Measurements from ENCODE around the gene EHMT1. TPM values are rescaled to one million over a fixed set of nuclear protein-coding genes. Genes with fewer than 3 reads are reported as not detected.

EHMT1 gene
- total RNA-seq, 2 experiments from 2014 or later = 66.6 to 76.7 TPM

GRCh38 chr9:137823986-137824771, 205.4 kb downstream of the EHMT1 start:
- CTCF ChIA-PET = no interaction called here
- Mint-ChIP-seq H3K4me3 (no peak overlapping the region), H3K9me3 (ENCODE audit: low read depth) (no peaks in the 10 kb centered on the region), H3K27me3 (no peaks in the 10 kb centered on the region), H3K4me1 (no peaks in the 10 kb centered on the region), H3K36me3 (ENCODE audit: low read depth) (peaks cover 53% of the 10 kb centered on the region), H3K27ac (no peak overlapping the region)
- intact Hi-C loops (cut with DNase I, micrococcal nuclease) = no loop called here
- POLR2A ChIA-PET = no interaction called here
- DNase-seq = no peak
- ATAC-seq = no peak

- Mint-ChIP-seq H3K36me3 (ENCODE audit: low read depth) (peaks cover 47% of the 10 kb centered on the region), H3K27ac (no peak overlapping the region), H3K27me3 (no peaks in the 10 kb centered on the region), H3K9me3 (ENCODE audit: low read depth) (no peaks in the 10 kb centered on the region), H3K4me1 (no peaks in the 10 kb centered on the region), H3K4me3 (no peak overlapping the region)
- ChIA-PET POLR2A (no interaction called here), CTCF (no interaction called here)
- DNase-seq = no peak
- no peak for ATAC-seq
- intact Hi-C loops (cut with DNase I, micrococcal nuclease) = no loop called here
Observed at GRCh38 chr9:137825324-137825989, 206.7 kb downstream of the EHMT1 start.

- Mint-ChIP-seq H3K36me3 (ENCODE audit: low read depth) (peaks cover 42% of the 10 kb centered on the region), H3K9me3 (ENCODE audit: low read depth) (no peaks in the 10 kb centered on the region), H3K4me3 (no peak overlapping the region), H3K27ac (no peak overlapping the region), H3K4me1 (no peaks in the 10 kb centered on the region), H3K27me3 (no peaks in the 10 kb centered on the region)
- POLR2A ChIA-PET = no interaction called here
- DNase-seq (no peak), ATAC-seq (no peak)
- intact Hi-C loops (cut with DNase I, micrococcal nuclease) = no loop called here
- CTCF ChIA-PET = interaction anchor here (0.8 kb wide), 1 partner anchor 10 kb away, joined by 3 read pairs; no protein-coding TSS in a partner anchor
Observed at GRCh38 chr9:137827908-137828526, 209.2 kb downstream of the EHMT1 start.

- no peaks in the 10 kb centered on the region for H3K27me3 Mint-ChIP-seq
- ChIA-PET POLR2A (no interaction called here), CTCF (interaction anchor here (0.8 kb wide), 1 partner anchor 10 kb away, joined by 3 read pairs; no protein-coding TSS in a partner anchor)
- DNase-seq (peak; percentile 45), ATAC-seq (no peak)
- H3K4me3 Mint-ChIP-seq = no peak overlapping the region
- intact Hi-C loops (cut with DNase I, micrococcal nuclease) = no loop called here
- H3K4me1 Mint-ChIP-seq = no peaks in the 10 kb centered on the region
- H3K9me3 Mint-ChIP-seq (ENCODE audit: low read depth) = no peaks in the 10 kb centered on the region
- peaks cover 42% of the 10 kb centered on the region for H3K36me3 Mint-ChIP-seq (ENCODE audit: low read depth)
- H3K27ac Mint-ChIP-seq = no peak overlapping the region
Observed at GRCh38 chr9:137828527-137829259, 209.9 kb downstream of the EHMT1 start.

- H3K36me3 Mint-ChIP-seq (ENCODE audit: low read depth) = peaks cover 37% of the 10 kb centered on the region
- H3K27me3 Mint-ChIP-seq = no peaks in the 10 kb centered on the region
- ChIA-PET POLR2A (no interaction called here), CTCF (no interaction called here)
- H3K27ac Mint-ChIP-seq = no peak overlapping the region
- intact Hi-C loops (cut with DNase I, micrococcal nuclease) = no loop called here
- no peaks in the 10 kb centered on the region for H3K4me1 Mint-ChIP-seq
- ATAC-seq (no peak), DNase-seq (no peak)
- H3K9me3 Mint-ChIP-seq (ENCODE audit: low read depth) = no peaks in the 10 kb centered on the region
- no peak overlapping the region for H3K4me3 Mint-ChIP-seq
Observed at GRCh38 chr9:137829260-137829996, 210.6 kb downstream of the EHMT1 start.

GRCh38 chr9:137832191-137832700, 213.4 kb downstream of the EHMT1 start:
- H3K36me3 Mint-ChIP-seq (ENCODE audit: low read depth) = peaks cover 16% of the 10 kb centered on the region
- no peak for DNase-seq
- H3K27ac Mint-ChIP-seq = no peak overlapping the region
- POLR2A ChIA-PET = no interaction called here
- no peak overlapping the region for H3K4me3 Mint-ChIP-seq
- CTCF ChIA-PET = no interaction called here
- H3K9me3 Mint-ChIP-seq (ENCODE audit: low read depth) = no peaks in the 10 kb centered on the region
- H3K27me3 Mint-ChIP-seq = no peaks in the 10 kb centered on the region
- no peaks in the 10 kb centered on the region for H3K4me1 Mint-ChIP-seq
- no peak for ATAC-seq
- intact Hi-C loops (cut with DNase I, micrococcal nuclease) = no loop called here

- Mint-ChIP-seq H3K9me3 (ENCODE audit: low read depth) (no peaks in the 10 kb centered on the region), H3K36me3 (ENCODE audit: low read depth) (peaks cover 16% of the 10 kb centered on the region), H3K4me3 (no peak overlapping the region), H3K27ac (no peak overlapping the region), H3K27me3 (no peaks in the 10 kb centered on the region), H3K4me1 (no peaks in the 10 kb centered on the region)
- intact Hi-C loops (cut with DNase I, micrococcal nuclease) = no loop called here
- ChIA-PET POLR2A (no interaction called here), CTCF (no interaction called here)
- ATAC-seq (no peak), DNase-seq (no peak)
Observed at GRCh38 chr9:137832830-137833590, 214.2 kb downstream of the EHMT1 start.

GRCh38 chr9:137833721-137834613, 215.2 kb downstream of the EHMT1 start:
- ATAC-seq (no peak), DNase-seq (no peak)
- Mint-ChIP-seq H3K36me3 (ENCODE audit: low read depth) (peaks cover 18% of the 10 kb centered on the region), H3K27me3 (no peaks in the 10 kb centered on the region), H3K4me3 (no peak overlapping the region), H3K9me3 (ENCODE audit: low read depth) (no peaks in the 10 kb centered on the region), H3K27ac (no peak overlapping the region), H3K4me1 (no peaks in the 10 kb centered on the region)
- intact Hi-C loops (cut with DNase I, micrococcal nuclease) = no loop called here
- ChIA-PET CTCF (no interaction called here), POLR2A (no interaction called here)

- Mint-ChIP-seq H3K36me3 (ENCODE audit: low read depth) (peaks cover 13% of the 10 kb centered on the region), H3K27ac (no peak overlapping the region), H3K4me3 (no peak overlapping the region), H3K9me3 (ENCODE audit: low read depth) (no peaks in the 10 kb centered on the region), H3K4me1 (no peaks in the 10 kb centered on the region), H3K27me3 (no peaks in the 10 kb centered on the region)
- ATAC-seq = no peak
- no peak for DNase-seq
- intact Hi-C loops (cut with DNase I, micrococcal nuclease) = no loop called here
- POLR2A ChIA-PET = no interaction called here
- CTCF ChIA-PET = no interaction called here
Observed at GRCh38 chr9:137834846-137835546, 216.2 kb downstream of the EHMT1 start.
